Stimulated activated naive CD4-positive, alpha-beta T cell treated with Interleukin-2 at 50 U/mL for 16 hours (primary cell): ENCODE data around the gene SPIN1.
"Not testable (repeated sequence)": the region's sequence is repeated elsewhere in the genome, so short reads cannot be mapped to it uniquely, and the experiment has no call there.

ENCODE experiments used
- DNase-seq: peaks from one replicate; lab custom pipeline; 2025; lab: John Stamatoyannopoulos, UW

Gene SPIN1

GRCh38 chr9:88388203-88388885, at the start of gene SPIN1:
Gene SPIN1, plus strand, starts transcription at chr9:88388444. Its CDS starts 38,096 bp downstream, at chr9:88426540.
- peak; percentile 80 for DNase-seq

GRCh38 chr9:88339317-88339716, 48.9 kb upstream of the SPIN1 start:
- DNase-seq, result no peak

GRCh38 chr9:88342246-88342645, 46.0 kb upstream of the SPIN1 start:
- DNase-seq, result no peak

- no peak for DNase-seq
Observed at GRCh38 chr9:88344013-88344412, 44.2 kb upstream of the SPIN1 start.

GRCh38 chr9:88350354-88350753, 37.9 kb upstream of the SPIN1 start:
- not testable (repeated sequence) for DNase-seq

- DNase-seq, result no peak
Observed at GRCh38 chr9:88355166-88355565, 33.1 kb upstream of the SPIN1 start.

GRCh38 chr9:88357250-88357649, 31.0 kb upstream of the SPIN1 start:
- DNase-seq, result not testable (repeated sequence)

- no peak for DNase-seq
Observed at GRCh38 chr9:88358723-88359122, 29.5 kb upstream of the SPIN1 start.

- no peak for DNase-seq
Observed at GRCh38 chr9:88359974-88360373, 28.3 kb upstream of the SPIN1 start.

- DNase-seq, result no peak
Observed at GRCh38 chr9:88362681-88363080, 25.6 kb upstream of the SPIN1 start.

- DNase-seq, result no peak
Observed at GRCh38 chr9:88363661-88364060, 24.6 kb upstream of the SPIN1 start.

GRCh38 chr9:88364706-88365105, 23.5 kb upstream of the SPIN1 start:
- no peak for DNase-seq

GRCh38 chr9:88370346-88370745, 17.9 kb upstream of the SPIN1 start:
- no peak for DNase-seq

GRCh38 chr9:88372103-88372654, 16.1 kb upstream of the SPIN1 start:
- no peak for DNase-seq

- DNase-seq, result no peak
Observed at GRCh38 chr9:88373045-88373444, 15.2 kb upstream of the SPIN1 start.

- DNase-seq, result no peak
Observed at GRCh38 chr9:88378317-88378716, 9.9 kb upstream of the SPIN1 start.

- DNase-seq, result no peak
Observed at GRCh38 chr9:88379352-88379751, 8.9 kb upstream of the SPIN1 start.

- DNase-seq, result no peak
Observed at GRCh38 chr9:88380118-88380517, 8.1 kb upstream of the SPIN1 start.

GRCh38 chr9:88381322-88381721, 6.9 kb upstream of the SPIN1 start:
- not testable (repeated sequence) for DNase-seq

GRCh38 chr9:88383176-88383575, 5.1 kb upstream of the SPIN1 start:
- DNase-seq, result no peak

GRCh38 chr9:88386137-88386536, 2.1 kb upstream of the SPIN1 start:
- DNase-seq, result not testable (repeated sequence)

- peak; percentile 19 for DNase-seq
Observed at GRCh38 chr9:88387036-88387551, 1.1 kb upstream of the SPIN1 start.

GRCh38 chr9:88387552-88388202, 567 bp upstream of the SPIN1 start:
- DNase-seq, result no peak
